Progenitor cell of endocrine pancreas (in vitro differentiated cells): ENCODE data around the gene CTDSPL. TPM values are rescaled to one million over a fixed set of nuclear protein-coding genes. Genes with fewer than 3 reads are reported as not detected.

Experiments used
- DNase-seq: peaks from one replicate; pipeline ENCODE4 v3.0.0; 2021; ENCODE audit warnings: low spot score; ENCODE audit not compliant: unreplicated experiment
- H3K27ac Mint-ChIP-seq: 2 replicates; pipeline ENCODE4 v1.8.0; 2021; ENCODE audit warnings: mild to moderate bottlenecking, moderate library complexity, mixed read lengths
- H3K27me3 Mint-ChIP-seq: 2 replicates; pipeline ENCODE4 v1.8.0; 2021; ENCODE audit warnings: mixed read lengths
- H3K36me3 Mint-ChIP-seq: 2 replicates; pipeline ENCODE4 v1.8.0; 2022; ENCODE audit warnings: mixed read lengths; ENCODE audit not compliant: insufficient read depth
- H3K4me1 Mint-ChIP-seq: 2 replicates; pipeline ENCODE4 v1.8.0; 2021; ENCODE audit warnings: low read depth, mixed read lengths
- H3K4me3 Mint-ChIP-seq: 2 replicates; pipeline ENCODE4 v1.8.0; 2021; ENCODE audit warnings: low read depth, mild to moderate bottlenecking, moderate library complexity, mixed read lengths
- H3K9me3 Mint-ChIP-seq: 2 replicates; pipeline ENCODE4 v1.8.0; 2021; ENCODE audit warnings: low read depth, mixed read lengths
- CTCF ChIP-seq: fragments of 200-600 bp; sonication (generic); IDR thresholded peaks from one replicate; pipeline ENCODE4 v1.5.0; 2021; ENCODE audit warnings: antibody characterized with exemption, mild to moderate bottlenecking; ENCODE audit not compliant: unreplicated experiment
- total RNA-seq: library from RNA; stranded (reverse); gene quantifications from 2 replicates; pipeline ENCODE4 v1.2.1, GENCODE V29; 2021

CTDSPL gene
- total RNA-seq, 1 donor from 2014 or later: 53.3 TPM

- no peak for TF ChIP-seq CTCF
- no peak for DNase-seq
- H3K27ac Mint-ChIP-seq: no peak overlapping the region
- no peaks in the 10 kb centered on the region for H3K9me3 Mint-ChIP-seq
- H3K4me3 Mint-ChIP-seq: no peak overlapping the region
- H3K27me3 Mint-ChIP-seq: no peaks in the 10 kb centered on the region
- peaks cover under 1% of the 10 kb centered on the region for H3K4me1 Mint-ChIP-seq
- H3K36me3 Mint-ChIP-seq: peaks cover 33% of the 10 kb centered on the region
These were observed 155.3 kb downstream of the CTDSPL start for GRCh38 chr3:38016847-38017444.

DNA sequence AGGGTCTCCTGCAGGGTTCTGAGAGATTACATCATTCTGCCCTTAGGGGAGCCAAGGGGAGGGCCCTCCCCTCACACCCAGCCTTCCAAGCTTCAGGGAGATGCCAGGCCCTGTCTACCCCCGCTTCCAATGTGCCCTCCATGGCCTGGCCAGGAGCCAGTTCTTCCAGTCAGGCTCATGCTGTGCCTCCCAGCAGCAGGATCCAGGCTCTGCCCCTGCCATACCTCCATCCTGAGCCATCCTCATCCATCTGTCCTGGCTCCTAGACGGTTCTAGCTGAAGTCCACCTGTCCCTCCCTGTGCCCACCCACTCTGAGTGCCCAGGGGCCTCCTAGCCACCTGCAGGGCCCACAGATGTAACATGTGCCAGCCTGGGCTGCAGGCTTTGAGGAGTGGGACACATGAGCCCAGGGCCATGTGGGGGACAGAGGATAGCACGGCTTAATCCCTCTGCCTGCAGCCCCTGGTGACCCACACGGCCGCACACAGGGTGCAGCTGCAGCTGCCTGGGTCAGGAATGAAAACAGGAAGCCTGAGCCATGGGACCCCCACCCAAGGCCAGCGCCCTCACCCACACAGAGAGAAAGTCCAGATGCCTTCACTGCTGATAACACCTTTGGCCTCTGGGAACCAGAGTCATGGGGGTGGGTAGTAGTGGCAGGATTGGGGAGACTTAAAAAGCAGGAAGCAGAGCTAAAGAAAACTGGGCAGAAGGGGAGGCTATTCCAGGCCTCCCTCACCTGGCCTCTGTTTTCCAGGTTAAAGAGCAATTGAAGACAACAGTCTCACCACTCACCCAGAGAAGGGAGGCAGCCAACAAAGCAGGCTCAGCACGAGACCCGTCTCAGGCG lies 156.0 kb downstream of the CTDSPL start:
- Mint-ChIP-seq H3K27me3 (no peaks in the 10 kb centered on the region), H3K27ac (no peak overlapping the region), H3K4me1 (no peaks in the 10 kb centered on the region), H3K9me3 (no peaks in the 10 kb centered on the region), H3K4me3 (no peak overlapping the region), H3K36me3 (peaks cover 33% of the 10 kb centered on the region)
- TF ChIP-seq CTCF: no peak
- no peak for DNase-seq

- DNase-seq: no peak
- no peak overlapping the region for H3K4me3 Mint-ChIP-seq
- TF ChIP-seq CTCF: no peak
- peaks cover 32% of the 10 kb centered on the region for H3K36me3 Mint-ChIP-seq
- no peaks in the 10 kb centered on the region for H3K27me3 Mint-ChIP-seq
- H3K27ac Mint-ChIP-seq: no peak overlapping the region
- no peaks in the 10 kb centered on the region for H3K9me3 Mint-ChIP-seq
- H3K4me1 Mint-ChIP-seq: peaks cover 3% of the 10 kb centered on the region
These were observed 156.9 kb downstream of the CTDSPL start for GRCh38 chr3:38018296-38019266.

DNA sequence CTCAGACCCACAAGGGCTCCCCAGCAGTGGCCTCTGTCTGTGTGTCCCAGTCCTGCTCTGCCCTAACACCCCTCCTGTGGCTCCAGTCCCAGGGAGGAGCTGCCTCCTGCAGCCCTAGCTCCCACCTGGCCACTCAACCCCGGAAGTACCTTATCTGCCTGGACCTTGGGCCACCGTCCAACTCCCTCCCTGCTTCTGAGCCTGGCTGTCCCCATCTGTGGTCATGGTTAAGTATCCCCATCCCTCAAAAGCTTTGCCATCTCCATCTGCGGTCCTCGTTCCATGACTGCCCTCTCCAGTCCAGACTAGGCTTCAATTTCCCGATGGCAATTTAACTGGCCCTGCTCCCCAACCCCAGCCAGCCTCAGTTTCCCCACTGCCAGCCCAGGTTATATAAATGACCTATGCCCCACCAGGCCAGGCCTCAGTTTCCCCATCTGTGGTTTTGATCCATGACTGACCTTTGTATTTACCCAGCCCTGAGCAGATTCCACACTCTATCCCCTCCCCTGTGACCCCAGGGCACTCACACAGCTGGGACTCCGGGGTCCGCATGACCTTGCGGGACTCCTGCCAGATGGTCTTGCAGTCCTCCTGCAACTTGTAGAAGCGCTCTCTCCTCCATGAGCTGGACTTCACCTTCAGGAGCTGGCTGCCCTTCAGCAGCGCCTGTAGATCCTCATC lies 158.1 kb downstream of the CTDSPL start:
- Mint-ChIP-seq H3K9me3 (no peaks in the 10 kb centered on the region), H3K4me1 (peaks cover 6% of the 10 kb centered on the region), H3K27me3 (no peaks in the 10 kb centered on the region), H3K4me3 (no peak overlapping the region), H3K27ac (no peak overlapping the region), H3K36me3 (peaks cover 26% of the 10 kb centered on the region)
- TF ChIP-seq CTCF: no peak
- no peak for DNase-seq

GRCh38 chr3:38020342-38020726 lies 158.7 kb downstream of the CTDSPL start:
- TF ChIP-seq CTCF: no peak
- DNase-seq: no peak
- no peak overlapping the region for H3K4me3 Mint-ChIP-seq
- peaks cover 20% of the 10 kb centered on the region for H3K36me3 Mint-ChIP-seq
- peaks cover 6% of the 10 kb centered on the region for H3K4me1 Mint-ChIP-seq
- no peaks in the 10 kb centered on the region for H3K9me3 Mint-ChIP-seq
- no peaks in the 10 kb centered on the region for H3K27me3 Mint-ChIP-seq
- no peak overlapping the region for H3K27ac Mint-ChIP-seq
